DMS114 treated with DMSO at 0.1 percent for 48 hours (cell line): ENCODE data around the gene CAPS.
"Not testable (repeated sequence)": the region's sequence is repeated elsewhere in the genome, so short reads cannot be mapped to it uniquely, and the experiment has no call there.

Source experiments
- DNase-seq: peaks from one replicate; lab custom pipeline; 2025; ENCODE audit not compliant: unreplicated experiment; lab: John Stamatoyannopoulos, UW

Gene CAPS

GRCh38 chr19:5913739-5914357, at the start of gene CAPS:
TSS of gene CAPS (plus strand) at chr19:5914254. CDS start at chr19:5914407, 153 bp downstream.
- no peak for DNase-seq

GRCh38 chr19:5864725-5865486, 49.1 kb upstream of the CAPS start:
- no peak for DNase-seq

DNA sequence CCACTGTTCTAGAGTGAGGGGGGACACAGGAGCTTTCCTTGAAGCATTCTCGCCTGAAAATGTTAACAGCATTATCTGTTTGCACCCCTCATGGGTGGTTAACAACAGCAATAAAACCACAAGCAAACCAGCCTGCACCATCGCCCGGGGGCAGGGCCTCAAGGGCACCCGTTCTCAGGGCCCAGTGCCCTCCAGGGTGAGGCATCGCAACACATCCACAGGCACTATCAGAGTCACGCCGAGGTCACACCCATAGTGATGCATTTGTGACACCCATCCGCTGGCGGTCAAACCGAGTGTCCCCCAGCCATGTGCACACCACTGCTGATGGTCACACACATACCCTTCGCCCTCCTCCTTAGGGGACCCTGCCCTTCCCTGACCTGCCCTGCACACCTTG, 48.3 kb upstream of the CAPS start:
- no peak for DNase-seq

- DNase-seq = no peak
Measured at GRCh38 chr19:5867201-5868136, 46.6 kb upstream of the CAPS start.

DNA sequence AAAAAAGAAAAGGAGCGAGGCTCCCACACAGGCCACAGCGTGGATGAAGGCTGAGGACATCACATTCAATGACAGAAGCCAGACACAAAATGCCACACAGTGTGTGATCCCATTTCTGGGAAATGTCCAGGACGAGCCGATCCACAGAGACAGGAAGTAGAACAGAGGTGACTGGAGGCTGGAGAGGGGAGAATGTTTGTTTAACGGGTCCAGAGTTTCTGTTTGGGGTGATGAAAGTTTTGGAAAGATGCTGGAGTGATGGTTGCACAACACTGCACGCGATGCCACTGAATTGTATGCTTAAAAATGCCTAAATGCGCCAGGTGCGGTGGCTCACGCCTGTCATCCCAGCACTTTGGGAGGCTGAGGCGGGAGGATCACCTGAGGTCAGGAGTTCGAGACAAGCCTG, 43.1 kb upstream of the CAPS start:
- DNase-seq = no peak

DNA sequence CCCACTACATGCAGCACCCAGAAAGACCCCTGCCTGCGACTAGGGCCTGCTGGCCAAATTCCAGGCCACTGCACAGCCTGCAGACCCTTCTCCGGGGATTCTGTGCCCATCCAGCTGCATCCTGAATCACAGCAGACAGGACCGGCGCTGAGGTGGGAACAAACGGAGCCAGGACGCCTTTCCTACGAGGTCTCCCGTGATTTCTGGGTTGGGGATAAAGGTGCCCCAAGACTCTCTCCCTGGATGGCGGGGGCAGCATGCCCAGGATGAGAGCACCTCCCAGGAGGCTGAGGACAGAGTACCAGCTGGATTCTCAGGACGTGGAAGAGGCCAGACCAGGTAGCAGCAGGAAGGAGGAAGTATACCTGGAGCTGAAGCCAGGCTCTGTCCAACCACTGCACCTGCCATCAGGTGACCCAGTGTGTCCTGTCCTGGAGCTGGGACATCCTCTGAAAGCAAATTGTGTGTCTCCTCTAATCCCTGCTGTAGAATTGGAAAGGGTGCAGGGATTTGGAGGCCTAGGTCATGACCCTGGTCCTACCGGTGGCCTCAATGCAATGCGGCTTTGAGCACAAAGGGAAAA, 40.3 kb upstream of the CAPS start:
- DNase-seq = no peak

GRCh38 chr19:5874496-5874895, 39.6 kb upstream of the CAPS start:
- DNase-seq = not testable (repeated sequence)

- no peak for DNase-seq
Measured at GRCh38 chr19:5877427-5877826, 36.6 kb upstream of the CAPS start.

- no peak for DNase-seq
Measured at GRCh38 chr19:5877882-5878281, 36.2 kb upstream of the CAPS start.

GRCh38 chr19:5880196-5880595, 33.9 kb upstream of the CAPS start:
- DNase-seq = no peak

GRCh38 chr19:5880604-5881078, 33.4 kb upstream of the CAPS start:
- no peak for DNase-seq

DNA sequence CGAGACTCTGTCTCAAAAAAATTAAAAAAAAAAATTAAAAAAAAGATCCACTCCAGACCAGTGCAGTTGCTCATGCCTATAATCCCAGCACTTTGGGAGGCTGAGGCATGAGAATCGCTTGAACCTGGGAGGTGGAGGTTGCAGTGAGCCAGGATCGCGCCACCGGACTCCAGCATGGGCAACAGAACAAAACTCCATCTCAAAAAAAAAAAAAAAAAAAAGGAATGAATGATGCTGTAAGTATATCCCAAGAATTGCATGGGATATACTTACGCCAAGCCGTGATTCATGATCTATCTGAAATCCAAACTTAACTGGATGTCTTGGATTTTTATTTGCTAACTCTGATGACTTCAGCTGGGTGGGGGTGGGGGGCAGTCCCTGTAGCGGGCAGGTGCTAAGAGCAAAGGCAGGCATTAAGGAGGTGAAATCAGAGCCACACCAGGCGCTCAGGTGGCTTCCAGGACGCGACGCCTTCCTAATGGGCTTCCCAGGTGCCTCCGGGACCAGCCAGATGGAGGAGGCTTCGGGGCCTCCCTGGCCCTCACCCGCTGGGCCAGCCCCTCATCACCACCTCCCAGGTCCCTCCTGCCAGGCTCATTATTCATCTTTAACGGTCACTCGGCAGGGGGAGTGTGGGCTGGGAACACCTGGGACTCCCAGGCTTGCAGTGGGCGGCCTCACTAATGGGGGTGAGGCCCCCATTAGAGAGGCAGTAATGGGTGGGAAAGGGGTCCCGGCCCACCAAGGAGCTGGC, 32.3 kb upstream of the CAPS start:
- no peak for DNase-seq

- no peak for DNase-seq
Measured at GRCh38 chr19:5882421-5882968, 31.6 kb upstream of the CAPS start.

- DNase-seq = not testable (repeated sequence)
Measured at GRCh38 chr19:5883157-5883873, 30.7 kb upstream of the CAPS start.

GRCh38 chr19:5884065-5884811, 29.8 kb upstream of the CAPS start:
- DNase-seq = not testable (repeated sequence)

DNA sequence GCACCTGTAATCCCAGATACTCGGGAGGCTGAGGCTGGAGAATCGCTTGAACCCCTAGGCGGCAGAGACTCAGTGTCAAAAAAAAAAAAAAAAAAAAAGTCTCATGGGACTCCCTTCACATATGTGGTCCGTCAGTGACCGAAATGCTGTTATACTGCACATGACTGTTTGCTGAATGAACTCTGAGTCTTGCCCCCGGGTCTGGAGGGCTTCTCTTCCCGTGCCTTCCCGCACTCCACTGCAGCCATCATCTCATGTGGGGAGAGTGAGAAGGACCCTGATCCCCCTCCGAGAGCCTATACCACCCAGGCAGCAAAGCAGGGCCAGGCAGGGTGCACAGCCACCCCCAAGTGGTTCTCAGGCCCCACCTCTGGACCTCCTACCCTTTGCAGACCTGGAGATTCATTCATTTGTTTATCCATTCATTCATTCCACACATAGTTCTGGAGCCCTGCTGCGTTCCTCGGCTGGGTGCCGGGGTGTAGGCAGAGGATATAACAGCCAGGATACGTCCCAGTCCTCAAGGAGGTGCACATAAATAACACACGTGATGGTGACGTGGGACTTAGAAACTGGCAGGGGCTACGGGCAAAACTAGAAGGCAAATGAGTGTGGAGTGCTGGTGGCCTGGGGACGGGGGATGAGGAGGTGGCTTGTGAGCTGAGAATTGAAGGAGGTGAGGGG, 24.6 kb upstream of the CAPS start:
- DNase-seq = no peak

- DNase-seq = no peak
Measured at GRCh38 chr19:5890099-5890498, 24.0 kb upstream of the CAPS start.

- no peak for DNase-seq
Measured at GRCh38 chr19:5891572-5891937, 22.5 kb upstream of the CAPS start.
